ENCODE results near the gene SUPT3H. TPM values are rescaled to one million over a fixed set of nuclear protein-coding genes. Genes with fewer than 3 reads are reported as not detected.

The SUPT3H gene
- total RNA-seq, 1 donor: 4.7 TPM

DNA sequence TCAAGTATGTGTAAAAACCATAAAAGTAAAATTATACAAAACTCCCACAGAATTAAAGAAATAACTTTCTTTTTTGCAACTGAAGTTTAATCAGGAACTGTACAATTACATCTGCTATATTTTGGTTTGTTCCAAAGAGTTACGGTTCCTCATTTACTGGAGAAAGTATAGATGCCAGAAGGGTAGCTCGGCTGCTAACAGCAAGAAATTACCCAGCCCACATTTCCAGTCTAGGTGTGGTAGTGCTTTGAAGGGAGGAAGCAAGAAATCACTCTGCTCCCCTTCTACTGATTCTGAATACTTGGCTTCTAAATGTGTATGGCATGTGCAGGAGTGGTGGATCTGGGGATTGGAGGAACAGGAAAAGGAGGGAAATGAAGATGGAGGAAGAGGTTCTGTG, 549.0 kb downstream of the SUPT3H start:
- no peaks in the 10 kb centered on the region for H3K36me3 ChIP-seq (ENCODE audit: insufficient read depth, low read length)
- H3K4me2 ChIP-seq (ENCODE audit: insufficient read depth, low read length): no peak overlapping the region
- TF ChIP-seq, protein P1, sequence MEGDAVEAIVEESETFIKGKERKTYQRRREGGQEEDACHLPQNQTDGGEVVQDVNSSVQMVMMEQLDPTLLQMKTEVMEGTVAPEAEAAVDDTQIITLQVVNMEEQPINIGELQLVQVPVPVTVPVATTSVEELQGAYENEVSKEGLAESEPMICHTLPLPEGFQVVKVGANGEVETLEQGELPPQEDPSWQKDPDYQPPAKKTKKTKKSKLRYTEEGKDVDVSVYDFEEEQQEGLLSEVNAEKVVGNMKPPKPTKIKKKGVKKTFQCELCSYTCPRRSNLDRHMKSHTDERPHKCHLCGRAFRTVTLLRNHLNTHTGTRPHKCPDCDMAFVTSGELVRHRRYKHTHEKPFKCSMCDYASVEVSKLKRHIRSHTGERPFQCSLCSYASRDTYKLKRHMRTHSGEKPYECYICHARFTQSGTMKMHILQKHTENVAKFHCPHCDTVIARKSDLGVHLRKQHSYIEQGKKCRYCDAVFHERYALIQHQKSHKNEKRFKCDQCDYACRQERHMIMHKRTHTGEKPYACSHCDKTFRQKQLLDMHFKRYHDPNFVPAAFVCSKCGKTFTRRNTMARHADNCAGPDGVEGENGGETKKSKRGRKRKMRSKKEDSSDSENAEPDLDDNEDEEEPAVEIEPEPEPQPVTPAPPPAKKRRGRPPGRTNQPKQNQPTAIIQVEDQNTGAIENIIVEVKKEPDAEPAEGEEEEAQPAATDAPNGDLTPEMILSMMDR (IDR thresholded peaks at IDR 0.05; ENCODE audit: extremely low read depth, low read depth, low read length): no peak
- H4K20me1 ChIP-seq (ENCODE audit: insufficient read depth, low read length): no peaks in the 10 kb centered on the region
- H3K4me1 ChIP-seq (ENCODE audit: insufficient read depth, low read length): peaks cover 2% of the 10 kb centered on the region
- no peak overlapping the region for H2AFZ ChIP-seq (ENCODE audit: low read length)
- no peak overlapping the region for H3K27ac ChIP-seq (ENCODE audit: low read depth, low read length)
- H3K27me3 ChIP-seq (ENCODE audit: insufficient read depth, low read length): no peaks in the 10 kb centered on the region
- no peak overlapping the region for H3K4me3 ChIP-seq (ENCODE audit: insufficient read depth, low read length)
- H3K79me2 ChIP-seq (ENCODE audit: insufficient read depth, low read length): no peaks in the 10 kb centered on the region
- no peaks in the 10 kb centered on the region for H3K9me3 ChIP-seq (ENCODE audit: low read depth, low read length)
- DNase-seq (ENCODE audit: insufficient read length, low spot score, missing footprints): no peak

DNA sequence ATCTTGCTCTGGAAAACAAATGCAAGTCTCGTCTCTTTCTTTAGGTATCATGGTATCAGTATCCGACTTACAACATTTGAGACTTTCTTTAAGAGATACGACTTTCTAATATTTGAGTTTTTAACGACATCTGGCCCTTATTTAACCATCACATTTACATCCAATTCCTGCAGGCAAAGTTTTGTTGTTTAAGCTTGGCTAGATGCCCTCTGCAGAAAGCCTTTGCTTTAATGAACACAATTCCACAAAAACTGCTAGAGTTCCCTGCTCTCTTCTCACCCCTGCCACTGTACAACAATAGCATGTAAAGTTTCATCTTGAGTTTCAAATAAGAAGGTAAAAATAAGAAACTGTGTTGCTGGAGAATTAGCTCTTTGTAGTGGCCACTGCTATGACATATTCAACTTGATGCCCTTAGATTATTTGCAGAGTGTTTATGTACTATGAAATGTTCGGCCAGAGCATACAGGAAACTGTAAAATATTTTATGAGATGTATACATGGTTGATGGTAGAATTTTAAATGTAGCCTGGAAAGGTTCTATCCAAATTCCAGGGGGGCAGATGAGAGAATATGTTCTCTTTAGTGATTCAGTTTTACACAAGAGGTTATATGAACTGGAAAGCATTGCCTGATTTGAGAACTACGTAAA, 551.6 kb downstream of the SUPT3H start:
- Histone ChIP-seq H3K27ac (ENCODE audit: low read depth, low read length) (no peak overlapping the region), H3K36me3 (ENCODE audit: insufficient read depth, low read length) (no peaks in the 10 kb centered on the region), H3K4me3 (ENCODE audit: insufficient read depth, low read length) (no peak overlapping the region), H3K27me3 (ENCODE audit: insufficient read depth, low read length) (no peaks in the 10 kb centered on the region), H2AFZ (ENCODE audit: low read length) (no peak overlapping the region), H3K9me3 (ENCODE audit: low read depth, low read length) (no peaks in the 10 kb centered on the region), H3K79me2 (ENCODE audit: insufficient read depth, low read length) (no peaks in the 10 kb centered on the region), H3K4me1 (ENCODE audit: insufficient read depth, low read length) (no peaks in the 10 kb centered on the region), H4K20me1 (ENCODE audit: insufficient read depth, low read length) (no peaks in the 10 kb centered on the region), H3K4me2 (ENCODE audit: insufficient read depth, low read length) (no peak overlapping the region)
- DNase-seq (ENCODE audit: insufficient read length, low spot score, missing footprints): no peak
- TF ChIP-seq, protein P1 (IDR thresholded peaks at IDR 0.05; ENCODE audit: extremely low read depth, low read depth, low read length): no peak

GRCh38 chr6:44825273-44825672, 552.5 kb downstream of the SUPT3H start:
- no peak for DNase-seq (ENCODE audit: insufficient read length, low spot score, missing footprints)
- Histone ChIP-seq H3K36me3 (ENCODE audit: insufficient read depth, low read length) (no peaks in the 10 kb centered on the region), H3K4me2 (ENCODE audit: insufficient read depth, low read length) (no peak overlapping the region), H3K4me1 (ENCODE audit: insufficient read depth, low read length) (no peaks in the 10 kb centered on the region), H2AFZ (ENCODE audit: low read length) (no peak overlapping the region), H3K27ac (ENCODE audit: low read depth, low read length) (no peak overlapping the region), H3K9me3 (ENCODE audit: low read depth, low read length) (no peaks in the 10 kb centered on the region), H3K4me3 (ENCODE audit: insufficient read depth, low read length) (no peak overlapping the region), H3K79me2 (ENCODE audit: insufficient read depth, low read length) (no peaks in the 10 kb centered on the region), H3K27me3 (ENCODE audit: insufficient read depth, low read length) (no peaks in the 10 kb centered on the region), H4K20me1 (ENCODE audit: insufficient read depth, low read length) (no peaks in the 10 kb centered on the region)
- TF ChIP-seq, protein P1 (IDR thresholded peaks at IDR 0.05; ENCODE audit: extremely low read depth, low read depth, low read length): no peak

- Histone ChIP-seq H3K9me3 (ENCODE audit: low read depth, low read length) (no peaks in the 10 kb centered on the region), H3K4me1 (ENCODE audit: insufficient read depth, low read length) (no peaks in the 10 kb centered on the region), H2AFZ (ENCODE audit: low read length) (no peak overlapping the region), H3K79me2 (ENCODE audit: insufficient read depth, low read length) (no peaks in the 10 kb centered on the region), H4K20me1 (ENCODE audit: insufficient read depth, low read length) (no peaks in the 10 kb centered on the region), H3K36me3 (ENCODE audit: insufficient read depth, low read length) (no peaks in the 10 kb centered on the region), H3K4me3 (ENCODE audit: insufficient read depth, low read length) (no peak overlapping the region), H3K27me3 (ENCODE audit: insufficient read depth, low read length) (no peaks in the 10 kb centered on the region), H3K27ac (ENCODE audit: low read depth, low read length) (no peak overlapping the region), H3K4me2 (ENCODE audit: insufficient read depth, low read length) (no peak overlapping the region)
- DNase-seq (ENCODE audit: insufficient read length, low spot score, missing footprints): no peak
- TF ChIP-seq, protein P1 (IDR thresholded peaks at IDR 0.05; ENCODE audit: extremely low read depth, low read depth, low read length): no peak
Observed at GRCh38 chr6:44824567-44824966, 553.2 kb downstream of the SUPT3H start.

Data from osteoblast (primary cell).